ENCODE data around the gene RALGAPA1. TPM values are rescaled to one million over a fixed set of nuclear protein-coding genes. Genes with fewer than 3 reads are reported as not detected.

Gene RALGAPA1
- total RNA-seq, 2 donors from 2014 or later = 65.5 to 66.6 TPM

DNA sequence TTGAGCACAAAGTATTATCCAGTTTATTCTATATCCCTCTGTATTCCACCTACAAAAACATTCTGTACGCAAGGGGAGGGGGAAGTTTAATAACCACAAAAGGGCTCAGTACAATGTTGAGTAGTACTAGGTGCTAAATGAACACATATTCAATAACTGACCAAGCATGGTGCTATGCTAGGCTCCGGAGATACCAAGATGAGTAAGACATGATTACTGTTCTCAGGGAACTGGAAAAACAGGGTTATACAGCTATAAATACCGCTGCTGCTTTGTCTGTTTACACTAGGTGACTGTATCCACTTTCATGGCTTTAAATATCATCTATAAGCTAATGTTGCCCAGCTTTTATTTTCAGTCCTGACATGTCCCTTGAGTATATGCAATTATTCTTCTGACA is 139.3 kb downstream of the RALGAPA1 start:
- peak; percentile 56 for DNase-seq (ENCODE audit: low spot score)
- no peaks in the 10 kb centered on the region for H3K36me3 ChIP-seq

DNA sequence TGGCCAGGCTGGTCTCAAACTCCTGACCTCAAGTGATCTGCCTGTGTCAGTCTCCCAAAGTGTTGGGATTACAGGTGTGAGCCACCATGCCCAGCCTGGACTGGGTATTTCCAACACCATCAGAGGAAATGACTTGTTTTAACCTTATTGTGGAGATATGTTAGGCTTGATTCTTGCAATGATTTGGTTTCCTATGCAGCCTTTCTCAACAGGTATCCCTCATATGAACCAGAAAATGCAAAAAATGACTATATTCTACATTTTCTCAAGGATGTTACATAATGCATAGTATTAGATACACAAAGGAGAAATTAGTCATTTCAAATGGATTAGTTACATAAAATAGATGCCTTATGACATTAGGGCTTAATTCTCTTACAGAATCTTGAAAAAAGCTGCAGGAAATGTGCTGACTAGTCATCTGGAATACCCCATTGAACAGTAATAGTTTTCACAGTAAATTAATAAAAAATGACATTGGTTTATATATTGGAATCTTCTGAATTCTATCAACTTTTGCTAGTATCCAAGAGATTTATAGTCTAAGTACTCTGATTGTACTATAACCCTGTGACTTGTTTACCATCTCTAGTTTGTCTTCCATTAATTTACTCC is 142.6 kb downstream of the RALGAPA1 start:
- Histone ChIP-seq H3K4me3 (no peak overlapping the region), H3K9me3 (no peaks in the 10 kb centered on the region), H3K27ac (no peak overlapping the region), H3K4me1 (replicated peaks) (peaks cover 4% of the 10 kb centered on the region), H3K27me3 (replicated peaks; ENCODE audit: insufficient read depth) (no peaks in the 10 kb centered on the region), H3K36me3 (no peaks in the 10 kb centered on the region)
- intact Hi-C loops (cut with DNase I) = no loop called here
- no peak for DNase-seq (ENCODE audit: low spot score)
- TF ChIP-seq POLR2A (IDR thresholded peaks at IDR 0.05) (no peak), POLR2AphosphoS5 (IDR thresholded peaks at IDR 0.05) (no peak)
- TF ChIP-seq, protein P1, sequence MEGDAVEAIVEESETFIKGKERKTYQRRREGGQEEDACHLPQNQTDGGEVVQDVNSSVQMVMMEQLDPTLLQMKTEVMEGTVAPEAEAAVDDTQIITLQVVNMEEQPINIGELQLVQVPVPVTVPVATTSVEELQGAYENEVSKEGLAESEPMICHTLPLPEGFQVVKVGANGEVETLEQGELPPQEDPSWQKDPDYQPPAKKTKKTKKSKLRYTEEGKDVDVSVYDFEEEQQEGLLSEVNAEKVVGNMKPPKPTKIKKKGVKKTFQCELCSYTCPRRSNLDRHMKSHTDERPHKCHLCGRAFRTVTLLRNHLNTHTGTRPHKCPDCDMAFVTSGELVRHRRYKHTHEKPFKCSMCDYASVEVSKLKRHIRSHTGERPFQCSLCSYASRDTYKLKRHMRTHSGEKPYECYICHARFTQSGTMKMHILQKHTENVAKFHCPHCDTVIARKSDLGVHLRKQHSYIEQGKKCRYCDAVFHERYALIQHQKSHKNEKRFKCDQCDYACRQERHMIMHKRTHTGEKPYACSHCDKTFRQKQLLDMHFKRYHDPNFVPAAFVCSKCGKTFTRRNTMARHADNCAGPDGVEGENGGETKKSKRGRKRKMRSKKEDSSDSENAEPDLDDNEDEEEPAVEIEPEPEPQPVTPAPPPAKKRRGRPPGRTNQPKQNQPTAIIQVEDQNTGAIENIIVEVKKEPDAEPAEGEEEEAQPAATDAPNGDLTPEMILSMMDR (IDR thresholded peaks at IDR 0.05) = no peak

More for the DNA sequence above, 139.3 kb downstream of the RALGAPA1 start:
- no peaks in the 10 kb centered on the region for H3K9me3 ChIP-seq
- WGBS = 39% methylated on average over 3 of the region's 3 CpGs
- TF ChIP-seq, protein P1 (IDR thresholded peaks at IDR 0.05) = no peak
- TF ChIP-seq POLR2AphosphoS5 (IDR thresholded peaks at IDR 0.05) = peak; percentile 92
- no peaks in the 10 kb centered on the region for H3K27me3 ChIP-seq (replicated peaks; ENCODE audit: insufficient read depth)
- intact Hi-C loops (cut with DNase I) = no loop called here
- peaks cover 4% of the 10 kb centered on the region for H3K4me1 ChIP-seq (replicated peaks)
- no peak overlapping the region for H3K4me3 ChIP-seq
- peak overlapping the region; percentile 71 to 79 for H3K27ac ChIP-seq

DNA sequence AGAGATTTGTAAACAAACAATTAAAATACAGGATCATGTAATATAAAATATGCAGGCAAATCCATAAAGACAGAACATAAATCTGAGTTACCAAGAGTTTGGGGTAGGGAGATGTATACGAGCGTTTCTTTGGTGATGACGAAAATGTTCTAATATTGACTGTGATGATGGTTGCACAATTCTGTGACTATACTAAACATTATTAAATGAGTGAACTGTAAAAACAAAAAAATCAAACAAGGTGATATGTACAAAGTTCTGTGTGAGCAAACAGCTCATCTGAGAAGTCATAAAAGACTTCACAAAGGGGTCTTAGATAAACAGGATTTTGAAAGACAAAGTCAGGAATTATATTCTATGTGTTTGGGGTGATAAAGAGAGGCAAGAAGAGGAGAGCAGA is 147.2 kb downstream of the RALGAPA1 start:
- 69% methylated on average over 3 of the region's 3 CpGs for WGBS
- TF ChIP-seq POLR2AphosphoS5 (IDR thresholded peaks at IDR 0.05) = peak; percentile 33
- TF ChIP-seq, protein P1 (IDR thresholded peaks at IDR 0.05) = no peak
- no peaks in the 10 kb centered on the region for H3K36me3 ChIP-seq
- no peak overlapping the region for H3K4me3 ChIP-seq
- H3K9me3 ChIP-seq = no peaks in the 10 kb centered on the region
- H3K27ac ChIP-seq = peak overlapping the region in 1 of 2 donors; percentile 45
- no peak for DNase-seq (ENCODE audit: low spot score)
- H3K4me1 ChIP-seq (replicated peaks) = no peaks in the 10 kb centered on the region
- intact Hi-C loops (cut with DNase I) = no loop called here
- no peaks in the 10 kb centered on the region for H3K27me3 ChIP-seq (replicated peaks; ENCODE audit: insufficient read depth)

DNA sequence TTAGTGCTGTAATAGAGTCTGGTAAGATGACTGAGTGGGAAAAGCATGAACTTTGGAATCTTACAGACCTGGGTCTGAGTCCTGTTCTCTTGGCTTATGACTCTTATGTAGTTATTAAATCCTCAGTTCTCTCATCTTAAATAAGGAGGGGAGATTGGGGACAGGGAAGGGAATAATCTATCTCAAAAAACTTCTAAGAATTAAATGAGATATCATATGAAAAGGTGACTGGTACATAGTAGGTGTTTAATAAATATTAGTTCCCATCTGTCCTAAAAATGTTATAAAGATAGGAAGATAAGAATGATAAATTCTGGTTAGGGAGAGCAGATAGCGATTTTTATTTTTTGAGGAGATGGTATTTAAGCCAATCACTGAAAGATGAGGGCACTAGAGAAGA is 156.1 kb downstream of the RALGAPA1 start:
- Histone ChIP-seq H3K4me1 (replicated peaks) (no peaks in the 10 kb centered on the region), H3K9me3 (no peaks in the 10 kb centered on the region), H3K27me3 (replicated peaks; ENCODE audit: insufficient read depth) (no peaks in the 10 kb centered on the region), H3K36me3 (no peaks in the 10 kb centered on the region), H3K27ac (no peak overlapping the region), H3K4me3 (no peak overlapping the region)
- intact Hi-C loops (cut with DNase I) = no loop called here
- 94% methylated on average over 1 of the region's 1 CpG for WGBS
- TF ChIP-seq, protein P1 (IDR thresholded peaks at IDR 0.05) = no peak
- DNase-seq (ENCODE audit: low spot score) = no peak

DNA sequence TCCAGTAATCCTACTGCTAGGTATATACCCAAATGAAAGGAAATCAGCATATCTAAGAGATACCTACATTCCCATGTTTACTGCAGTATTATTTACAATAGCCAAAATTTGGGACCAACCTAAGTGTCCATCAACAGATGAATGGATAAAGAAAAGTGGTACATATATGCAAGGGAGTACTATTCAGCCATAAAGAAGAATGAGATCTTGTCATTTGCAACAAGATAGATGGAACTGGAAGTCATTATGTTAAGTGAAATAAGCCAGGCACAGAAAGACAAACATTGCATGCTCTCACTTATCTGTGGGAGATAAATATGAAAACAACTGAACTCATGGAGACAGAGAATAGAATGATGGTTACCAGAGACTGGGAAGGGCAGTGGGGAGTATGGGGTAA is 165.6 kb downstream of the RALGAPA1 start:
- no peaks in the 10 kb centered on the region for H3K36me3 ChIP-seq
- no peak for DNase-seq (ENCODE audit: low spot score)

More for the DNA sequence above, 165.6 kb downstream of the RALGAPA1 start:
- no peaks in the 10 kb centered on the region for H3K9me3 ChIP-seq
- TF ChIP-seq, protein P1 (IDR thresholded peaks at IDR 0.05) = no peak
- no peak overlapping the region for H3K27ac ChIP-seq
- no peaks in the 10 kb centered on the region for H3K4me1 ChIP-seq (replicated peaks)
- intact Hi-C loops (cut with DNase I) = no loop called here
- H3K4me3 ChIP-seq = no peak overlapping the region
- no peaks in the 10 kb centered on the region for H3K27me3 ChIP-seq (replicated peaks; ENCODE audit: insufficient read depth)

All from prostate gland (tissue), 2 donors.